Colonic mucosa (tissue), 4 donors: ENCODE measurements around the gene AKAP11. TPM values are rescaled to one million over a fixed set of nuclear protein-coding genes. Genes with fewer than 3 reads are reported as not detected.

Experiments
- DNase-seq: peaks from one replicate; pipeline ENCODE4 v3.0.0-alpha.2; 2020
- H3K27ac ChIP-seq: fragments of 200-600 bp; one replicate; pipeline ENCODE4 v1.8.0; 2021
- H3K27me3 ChIP-seq: fragments of 200-600 bp; one replicate; pipeline ENCODE4 v1.8.0; 2021
- H3K36me3 ChIP-seq: fragments of 200-600 bp; one replicate; pipeline ENCODE4 v1.8.0; 2021
- H3K4me1 ChIP-seq: fragments of 200-600 bp; one replicate; pipeline ENCODE4 v1.8.0; 2021; ENCODE audit warnings: mild to moderate bottlenecking
- H3K4me3 ChIP-seq: fragments of 200-600 bp; one replicate; pipeline ENCODE4 v1.8.0; 2021
- H3K9ac ChIP-seq, 2 donors: one replicate each; pipeline ENCODE4 v1.7.0; 2013; ENCODE audit warnings: control low read depth in 2 of 2, low read depth in 2 of 2, low read length in 2 of 2
- H3K9me3 ChIP-seq: fragments of 200-600 bp; one replicate; pipeline ENCODE4 v1.8.0; 2021
- intact Hi-C: fragments of 100-400 bp; cut with DNase I; formaldehyde crosslinking; loops from one replicate; pipeline ENCODE4 v1.14.1; 2022
- total RNA-seq, 2 donors: library from RNA; stranded (reverse); fragmentation: NEBNext Ultra II Directional in 1 of 2; extraction: Animal tissue kit (Norgen Biotek cat#: 25700) in 1 of 2; gene quantifications; one replicate each; pipeline ENCODE4 v1.2.1, GENCODE V29; 2021
- TF ChIP-seq, protein P1 (sequence below): fragments of 200-600 bp; IDR thresholded peaks from one replicate; pipeline ENCODE4 v1.8.0; 2022; ENCODE audit warnings: antibody characterized with exemption, mild to moderate bottlenecking
- donor health status: healthy.
- donor health status: DM: no; HTN: no; CAD: no.
- donor health status: DM: no; HTN: no; CAD: no.

The AKAP11 gene
- total RNA-seq, 2 donors from 2014 or later: 19.9 to 27.6 TPM

DNA sequence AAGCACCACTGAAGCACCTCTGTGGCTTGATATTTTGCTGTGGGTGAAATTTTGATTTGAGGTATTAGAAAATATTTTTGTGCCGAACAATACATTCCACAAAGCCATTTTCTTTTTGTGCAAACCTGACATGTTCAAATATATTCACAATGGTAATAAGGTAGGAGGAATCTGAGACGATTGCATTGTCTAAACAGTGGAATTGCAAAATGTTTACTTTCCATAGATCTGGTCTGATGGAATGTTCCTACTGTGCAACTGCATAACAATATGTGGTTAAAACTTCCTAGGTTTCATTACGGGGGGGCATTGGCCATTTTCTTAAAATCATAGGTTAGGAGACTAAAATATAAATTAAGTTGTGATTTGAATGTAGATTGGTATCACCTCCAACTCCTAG, 42.7 kb upstream of the AKAP11 start:
- TF ChIP-seq, protein P1, sequence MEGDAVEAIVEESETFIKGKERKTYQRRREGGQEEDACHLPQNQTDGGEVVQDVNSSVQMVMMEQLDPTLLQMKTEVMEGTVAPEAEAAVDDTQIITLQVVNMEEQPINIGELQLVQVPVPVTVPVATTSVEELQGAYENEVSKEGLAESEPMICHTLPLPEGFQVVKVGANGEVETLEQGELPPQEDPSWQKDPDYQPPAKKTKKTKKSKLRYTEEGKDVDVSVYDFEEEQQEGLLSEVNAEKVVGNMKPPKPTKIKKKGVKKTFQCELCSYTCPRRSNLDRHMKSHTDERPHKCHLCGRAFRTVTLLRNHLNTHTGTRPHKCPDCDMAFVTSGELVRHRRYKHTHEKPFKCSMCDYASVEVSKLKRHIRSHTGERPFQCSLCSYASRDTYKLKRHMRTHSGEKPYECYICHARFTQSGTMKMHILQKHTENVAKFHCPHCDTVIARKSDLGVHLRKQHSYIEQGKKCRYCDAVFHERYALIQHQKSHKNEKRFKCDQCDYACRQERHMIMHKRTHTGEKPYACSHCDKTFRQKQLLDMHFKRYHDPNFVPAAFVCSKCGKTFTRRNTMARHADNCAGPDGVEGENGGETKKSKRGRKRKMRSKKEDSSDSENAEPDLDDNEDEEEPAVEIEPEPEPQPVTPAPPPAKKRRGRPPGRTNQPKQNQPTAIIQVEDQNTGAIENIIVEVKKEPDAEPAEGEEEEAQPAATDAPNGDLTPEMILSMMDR: no peak
- Histone ChIP-seq H3K36me3 (no peaks in the 10 kb centered on the region), H3K27ac (no peak overlapping the region), H3K4me1 (no peaks in the 10 kb centered on the region), H3K9ac (no peak overlapping the region), H3K9me3 (no peaks in the 10 kb centered on the region), H3K27me3 (no peaks in the 10 kb centered on the region), H3K4me3 (no peak overlapping the region)
- intact Hi-C loops: no loop called here
- no peak for DNase-seq

DNA sequence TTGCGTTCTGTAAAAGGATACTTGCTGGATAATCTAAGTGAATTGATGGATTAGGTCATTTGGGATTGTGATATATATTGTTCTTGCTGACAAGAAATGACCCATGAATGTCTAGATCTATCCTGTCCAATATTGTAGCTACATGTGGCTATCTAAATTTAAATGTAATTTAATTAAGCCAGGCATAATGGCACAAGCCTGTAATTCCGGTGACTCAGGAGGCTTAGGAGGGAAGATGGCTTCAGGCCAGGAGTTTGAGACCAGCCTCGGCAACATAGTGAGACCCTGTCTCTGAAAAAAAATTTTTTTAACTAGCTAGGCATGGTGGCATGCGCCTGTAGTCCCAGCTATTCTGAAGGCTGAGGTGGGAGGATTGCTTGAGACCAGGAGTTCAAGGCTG, 39.3 kb upstream of the AKAP11 start:
- no peak for DNase-seq
- Histone ChIP-seq H3K36me3 (no peaks in the 10 kb centered on the region), H3K9me3 (no peaks in the 10 kb centered on the region), H3K27ac (no peak overlapping the region), H3K27me3 (no peaks in the 10 kb centered on the region), H3K9ac (no peak overlapping the region), H3K4me1 (no peaks in the 10 kb centered on the region), H3K4me3 (no peak overlapping the region)
- TF ChIP-seq, protein P1: no peak
- intact Hi-C loops: no loop called here

DNA sequence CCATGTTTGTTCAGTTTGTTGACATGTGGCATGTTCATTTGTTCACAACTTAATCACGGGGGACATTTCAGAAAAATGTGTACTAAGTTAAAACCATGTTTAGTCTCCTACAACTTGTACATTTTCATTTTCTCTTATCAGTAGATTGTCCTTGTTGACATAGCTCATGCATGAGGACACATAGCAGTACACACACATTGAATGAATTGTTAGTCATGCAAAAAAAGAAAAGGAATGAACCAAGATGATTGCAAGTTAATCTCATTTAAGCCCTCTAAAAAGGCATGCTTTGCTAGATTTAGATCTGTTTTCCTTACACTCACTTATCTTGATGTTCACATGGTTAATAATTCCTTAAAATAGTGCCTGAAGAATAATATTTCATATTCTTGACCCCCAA, 38.2 kb upstream of the AKAP11 start:
- Histone ChIP-seq H3K4me1 (no peaks in the 10 kb centered on the region), H3K9me3 (no peaks in the 10 kb centered on the region), H3K4me3 (no peak overlapping the region), H3K9ac (no peak overlapping the region), H3K27ac (no peak overlapping the region), H3K36me3 (no peaks in the 10 kb centered on the region), H3K27me3 (no peaks in the 10 kb centered on the region)
- DNase-seq: no peak
- TF ChIP-seq, protein P1: no peak
- intact Hi-C loops: no loop called here

DNA sequence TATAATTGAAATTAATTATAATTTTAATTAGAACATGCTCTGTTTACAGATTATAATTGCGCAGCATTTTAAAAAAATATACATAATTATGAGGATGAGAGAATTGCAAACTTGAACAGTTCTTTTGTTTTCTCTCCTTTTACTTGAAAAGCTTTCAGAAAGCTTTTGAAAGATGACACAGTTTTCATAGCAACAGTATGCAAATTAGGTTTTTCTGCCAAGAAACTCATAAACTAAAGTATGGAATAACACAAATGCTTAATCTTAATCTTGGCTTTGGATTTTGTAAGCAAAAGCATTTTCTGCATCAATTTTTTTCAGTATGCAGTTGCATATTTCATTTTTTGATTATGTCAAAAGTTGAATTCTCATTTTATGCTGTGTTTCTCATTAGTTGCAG, 32.8 kb upstream of the AKAP11 start:
- Histone ChIP-seq H3K4me1 (no peaks in the 10 kb centered on the region), H3K9ac (no peak overlapping the region), H3K36me3 (no peaks in the 10 kb centered on the region), H3K9me3 (no peaks in the 10 kb centered on the region), H3K27me3 (no peaks in the 10 kb centered on the region), H3K4me3 (no peak overlapping the region), H3K27ac (no peak overlapping the region)
- TF ChIP-seq, protein P1: no peak
- no peak for DNase-seq
- intact Hi-C loops: no loop called here

DNA sequence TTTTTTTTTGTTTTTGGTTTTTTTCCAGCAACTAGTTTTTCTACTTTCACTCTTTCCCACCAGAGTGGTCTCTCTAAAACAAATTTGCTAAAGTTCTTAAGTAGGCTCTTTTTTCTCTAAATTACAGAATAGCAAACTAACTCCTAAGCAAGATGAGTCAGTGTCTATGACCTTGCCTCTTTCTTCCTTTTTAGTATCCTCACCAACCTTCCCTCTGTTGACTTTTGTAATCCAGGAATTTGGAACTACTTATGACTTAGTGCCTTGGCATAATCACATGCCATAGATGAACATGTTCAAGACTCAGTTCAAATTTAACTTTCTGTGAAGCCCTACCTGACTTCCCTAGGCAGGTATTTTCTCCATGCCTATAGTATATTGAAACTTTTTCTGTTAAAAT, 32.3 kb upstream of the AKAP11 start:
- H3K9ac ChIP-seq: no peak overlapping the region
- TF ChIP-seq, protein P1: no peak
- H3K4me1 ChIP-seq: no peaks in the 10 kb centered on the region
- H3K9me3 ChIP-seq: no peaks in the 10 kb centered on the region
- no peaks in the 10 kb centered on the region for H3K27me3 ChIP-seq
- H3K27ac ChIP-seq: no peak overlapping the region
- H3K36me3 ChIP-seq: no peaks in the 10 kb centered on the region
- intact Hi-C loops: no loop called here
- no peak overlapping the region for H3K4me3 ChIP-seq
- DNase-seq: no peak

DNA sequence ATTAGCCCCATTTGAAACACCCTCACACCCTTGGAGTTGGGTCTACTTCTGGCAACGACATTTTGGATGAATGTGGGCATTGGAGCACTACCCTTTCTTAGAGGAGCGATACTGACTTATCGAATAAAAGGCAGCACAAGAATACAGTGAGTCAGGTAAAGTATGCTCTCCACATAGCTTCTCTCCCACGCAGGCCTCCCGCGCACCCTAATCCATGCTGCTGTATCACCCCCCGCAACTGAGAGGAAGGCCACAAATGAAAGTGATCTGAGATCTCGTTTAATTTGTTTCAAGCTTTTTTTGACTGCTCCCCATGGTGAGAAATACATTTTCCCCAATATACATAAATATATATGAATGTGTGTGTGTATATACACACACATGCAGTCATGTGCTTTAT, 25.4 kb upstream of the AKAP11 start:
- Histone ChIP-seq H3K4me1 (no peaks in the 10 kb centered on the region), H3K9ac (no peak overlapping the region), H3K27ac (no peak overlapping the region), H3K27me3 (no peaks in the 10 kb centered on the region), H3K4me3 (no peak overlapping the region), H3K36me3 (no peaks in the 10 kb centered on the region), H3K9me3 (no peaks in the 10 kb centered on the region)
- DNase-seq: no peak
- TF ChIP-seq, protein P1: no peak
- intact Hi-C loops: no loop called here
